Endodermal cell (in vitro differentiated cells): ENCODE results near the gene ATG4D. TPM values are rescaled to one million over a fixed set of nuclear protein-coding genes. Genes with fewer than 3 reads are reported as not detected.

Experiments used
- DNase-seq: peaks from one replicate; pipeline ENCODE4 v3.0.0-alpha.2; 2017
- H3K27ac ChIP-seq: 2 replicates; pipeline ENCODE4 v1.5.1; 2013; ENCODE audit warnings: mild to moderate bottlenecking, low read depth, low read length, moderate library complexity
- H3K27me3 ChIP-seq: 2 replicates; pipeline ENCODE4 v1.6.1; 2013; ENCODE audit warnings: mild to moderate bottlenecking, low read length, moderate library complexity; ENCODE audit not compliant: insufficient read depth, control insufficient read depth, poor library complexity, severe bottlenecking
- H3K36me3 ChIP-seq: 2 replicates; pipeline ENCODE4 v1.7.0; 2013; ENCODE audit warnings: mild to moderate bottlenecking, low read length, moderate library complexity; ENCODE audit not compliant: control insufficient read depth, insufficient read depth
- H3K4me1 ChIP-seq: one replicate; pipeline ENCODE4 v1.7.0; 2013; ENCODE audit warnings: low read length; ENCODE audit not compliant: control insufficient read depth, insufficient read depth
- H3K4me3 ChIP-seq: 2 replicates; pipeline ENCODE4 v1.5.1; 2013; ENCODE audit warnings: mild to moderate bottlenecking, low read length, moderate library complexity
- H3K9ac ChIP-seq: 2 replicates; pipeline ENCODE4 v1.6.1; 2013; ENCODE audit warnings: mild to moderate bottlenecking, low read length, moderate library complexity; ENCODE audit not compliant: poor library complexity, severe bottlenecking; ENCODE audit errors: extremely low read depth
- H3K9me3 ChIP-seq: 2 replicates; pipeline ENCODE4 v1.6.1; 2013; ENCODE audit warnings: mild to moderate bottlenecking, low read length, moderate library complexity; ENCODE audit not compliant: control insufficient read depth
- H3K27ac Mint-ChIP-seq: 2 replicates; pipeline ENCODE4 v1.8.0; 2020; ENCODE audit warnings: mixed read lengths
- H3K27me3 Mint-ChIP-seq: 2 replicates; pipeline ENCODE4 v1.8.0; 2021; ENCODE audit warnings: mild to moderate bottlenecking, mixed read lengths; ENCODE audit not compliant: insufficient read depth
- H3K36me3 Mint-ChIP-seq: 2 replicates; pipeline ENCODE4 v1.8.0; 2020; ENCODE audit warnings: low read depth, mixed read lengths
- H3K4me1 Mint-ChIP-seq: 2 replicates; pipeline ENCODE4 v1.8.0; 2020; ENCODE audit warnings: mixed read lengths
- H3K4me3 Mint-ChIP-seq: 2 replicates; pipeline ENCODE4 v1.8.0; 2020; ENCODE audit warnings: mild to moderate bottlenecking, moderate library complexity, mixed read lengths
- H3K9me3 Mint-ChIP-seq: 2 replicates; pipeline ENCODE4 v1.8.0; 2020; ENCODE audit warnings: mild to moderate bottlenecking, mixed read lengths
- CTCF ChIP-seq: fragments of 200-600 bp; sonication (generic); conservative IDR thresholded peaks from 2 replicates; pipeline ENCODE4 v1.5.0; 2021; ENCODE audit warnings: antibody characterized with exemption, mild to moderate bottlenecking
- WGBS, 2 experiments: methylation state at CpG; one replicate each; pipeline versions ENCODE4 v1.1.5 to v1.1.7; 2013; ENCODE audit warnings: missing lambda C conversion rate in 2 of 2, mixed read lengths in 1 of 2; ENCODE audit not compliant: insufficient coverage in 1 of 2, insufficient read length in 1 of 2; 5-methylcytosine and 5-hydroxymethylcytosine counted together
- total RNA-seq, 2 donors: library from RNA; stranded (reverse); fragmentation: NEBNext Ultra II Directional in 1 of 2; extraction: Animal tissue kit (Norgen Biotek cat#: 25700) in 1 of 2; gene quantifications; 2 replicates in 1 of 2; 3 replicates in 1 of 2; pipeline ENCODE4 v1.2.1, GENCODE V29; 2021

The ATG4D gene
- total RNA-seq, 2 donors from 2014 or later, result 37.9 to 44.8 TPM

DNA sequence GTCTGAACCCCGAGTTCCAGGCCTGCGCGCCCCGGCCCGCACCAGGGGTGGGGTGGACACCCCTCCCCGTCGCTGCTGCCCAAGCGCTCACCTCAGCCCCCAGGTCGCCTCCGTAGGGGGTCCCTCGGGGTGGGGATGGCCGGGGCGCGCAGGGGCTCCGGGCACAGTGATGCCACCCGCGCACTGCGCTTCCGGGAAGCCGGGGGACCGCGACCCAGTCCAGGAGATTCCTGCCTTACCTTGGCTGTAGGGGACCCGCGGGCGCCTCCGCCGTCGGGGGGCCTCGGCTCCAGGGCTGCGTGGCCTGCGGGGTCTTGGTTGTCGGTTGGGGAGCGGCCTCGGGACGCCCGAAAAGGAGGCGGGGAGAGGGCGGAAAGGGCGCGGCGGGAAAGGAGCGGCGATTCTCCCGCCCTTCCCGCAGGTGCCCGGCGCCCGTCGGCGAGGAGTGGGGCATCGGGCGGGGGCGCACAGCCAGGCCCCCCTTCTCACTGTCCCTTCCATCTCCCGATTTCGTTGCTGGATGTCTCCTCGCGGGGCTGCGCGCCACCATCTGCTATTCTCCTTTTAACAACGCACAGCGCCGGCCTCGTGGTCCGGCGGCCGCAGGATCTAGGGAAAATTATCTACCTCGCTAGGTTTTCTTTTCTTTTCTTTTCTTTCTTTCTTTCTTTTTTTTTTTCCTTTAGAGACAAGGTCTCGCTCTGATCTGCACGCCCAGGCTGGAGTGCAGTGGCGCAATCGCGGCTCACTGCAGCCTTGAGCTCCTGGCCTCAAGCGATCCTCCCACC lies 40.5 kb upstream of the ATG4D start, which contains the start of gene KEAP1:
Gene KEAP1, minus strand, starts transcription at position 355 of the 788 bp plus-strand sequence. CDS start 3,323 bp downstream, outside the sequence.
- peak within 1 kb of the TSS; percentile 91 for H3K27ac ChIP-seq
- peak within 1 kb of the TSS; percentile 94 for H3K9ac ChIP-seq
- Mint-ChIP-seq H3K4me1 (peaks cover 13% of the 10 kb centered on the region), H3K4me3 (peak within 1 kb of the TSS; percentile 80), H3K27me3 (peaks cover 3% of the 10 kb centered on the region), H3K27ac (peak within 1 kb of the TSS; percentile 94), H3K36me3 (peaks cover 20% of the 10 kb centered on the region), H3K9me3 (no peaks in the 10 kb centered on the region)
- peak; percentile 79 for DNase-seq
- no peak for TF ChIP-seq CTCF
- 12 to 36% methylated on average over 29 to 72 of the region's 73 CpGs for WGBS, 2 experiments
- H3K4me3 ChIP-seq, result peak within 1 kb of the TSS; percentile 90
- H3K36me3 ChIP-seq, result peaks cover 10% of the 10 kb centered on the region
- no peaks in the 10 kb centered on the region for H3K27me3 ChIP-seq
- no peaks in the 10 kb centered on the region for H3K4me1 ChIP-seq
- no peaks in the 10 kb centered on the region for H3K9me3 ChIP-seq

GRCh38 chr19:10505583-10506229 lies 38.0 kb upstream of the ATG4D start:
- Histone ChIP-seq H3K27ac (no peak overlapping the region), H3K9ac (no peak overlapping the region), H3K27me3 (no peaks in the 10 kb centered on the region), H3K4me1 (no peaks in the 10 kb centered on the region), H3K4me3 (no peak overlapping the region), H3K36me3 (no peaks in the 10 kb centered on the region), H3K9me3 (no peaks in the 10 kb centered on the region)
- Mint-ChIP-seq H3K9me3 (no peaks in the 10 kb centered on the region), H3K27ac (peak overlapping the region; percentile 52), H3K27me3 (peaks cover 4% of the 10 kb centered on the region), H3K4me3 (no peak overlapping the region), H3K36me3 (peaks cover 2% of the 10 kb centered on the region), H3K4me1 (peaks cover 3% of the 10 kb centered on the region)
- WGBS, 2 experiments, result 28 to 39% methylated on average over 15 to 16 of the region's 17 CpGs
- peak; percentile 94 for DNase-seq
- peak; percentile 87 for TF ChIP-seq CTCF

DNA sequence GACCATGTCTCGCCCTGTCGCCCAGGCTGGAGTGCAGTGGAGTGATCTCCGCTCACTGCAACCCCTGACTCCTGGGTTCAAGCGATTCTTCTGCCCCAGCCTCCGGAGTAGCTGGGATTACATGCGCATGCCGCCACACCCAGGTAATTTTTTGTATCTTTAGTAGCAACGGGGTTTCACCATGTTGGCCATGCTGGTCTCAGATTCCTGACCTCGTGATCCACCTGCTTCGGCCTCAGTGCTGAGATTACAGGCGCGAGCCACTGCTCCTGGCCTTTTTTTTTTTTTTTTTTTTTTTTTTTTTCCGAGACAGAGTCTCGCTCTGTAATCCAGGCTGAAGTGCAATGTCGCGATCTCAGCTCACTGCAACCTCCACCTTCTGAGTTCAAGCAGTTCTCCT lies 35.7 kb upstream of the ATG4D start:
- Mint-ChIP-seq H3K36me3 (no peaks in the 10 kb centered on the region), H3K27ac (no peak overlapping the region), H3K27me3 (peaks cover 24% of the 10 kb centered on the region), H3K9me3 (no peaks in the 10 kb centered on the region), H3K4me3 (no peak overlapping the region), H3K4me1 (no peaks in the 10 kb centered on the region)
- no peak overlapping the region for H3K4me3 ChIP-seq
- no peak overlapping the region for H3K27ac ChIP-seq
- H3K9me3 ChIP-seq, result no peaks in the 10 kb centered on the region
- H3K27me3 ChIP-seq, result peaks cover 13% of the 10 kb centered on the region
- 86 to 89% methylated on average over 13 to 16 of the region's 16 CpGs for WGBS, 2 experiments
- no peaks in the 10 kb centered on the region for H3K36me3 ChIP-seq
- H3K4me1 ChIP-seq, result no peaks in the 10 kb centered on the region
- no peak for DNase-seq
- TF ChIP-seq CTCF, result no peak
- no peak overlapping the region for H3K9ac ChIP-seq
